Spleen (tissue), 11 donors: ENCODE results near the gene ITSN1. TPM values are rescaled to one million over a fixed set of nuclear protein-coding genes. Genes with fewer than 3 reads are reported as not detected.

Experiments used
- DNase-seq: peaks from one replicate; pipeline ENCODE4 v3.0.0-alpha.2; 2020
- H3K27ac ChIP-seq, 8 donors: fragments of 200-600 bp; sonication (generic) in 7 of 8; 1 replicate in 4 of 8; 2 replicates in 4 of 8; pipeline versions ENCODE4 v1.5.0 to v1.8.0; 2016 to 2021; ENCODE audit warnings: inconsistent platforms in 4 of 8, mild to moderate bottlenecking in 4 of 8, moderate library complexity in 1 of 8
- H3K27me3 ChIP-seq, 7 donors: fragments of 200-600 bp; sonication (generic) in 6 of 7; replicated peaks in 1 of 7; 1 replicate in 4 of 7; 2 replicates in 3 of 7; pipeline versions ENCODE4 v1.5.0 to v1.8.0; 2016 to 2021; ENCODE audit warnings: inconsistent platforms in 3 of 7, mild to moderate bottlenecking in 1 of 7
- H3K36me3 ChIP-seq, 6 donors: fragments of 200-600 bp; sonication (generic) in 5 of 6; 1 replicate in 4 of 6; 2 replicates in 2 of 6; pipeline versions ENCODE4 v1.5.0 to v1.8.0; 2016 to 2021; ENCODE audit warnings: inconsistent platforms in 2 of 6
- H3K4me1 ChIP-seq, 6 donors: fragments of 200-600 bp; sonication (generic) in 5 of 6; 1 replicate in 3 of 6; 2 replicates in 3 of 6; pipeline versions ENCODE4 v1.5.0 to v1.8.0; 2016 to 2021; ENCODE audit warnings: inconsistent platforms in 3 of 6
- H3K4me3 ChIP-seq, 8 donors: fragments of 200-600 bp; sonication (generic) in 7 of 8; 1 replicate in 4 of 8; 2 replicates in 4 of 8; pipeline versions ENCODE4 v1.5.0 to v1.8.0; 2016 to 2021; ENCODE audit warnings: inconsistent platforms in 4 of 8, mild to moderate bottlenecking in 4 of 8, moderate library complexity in 2 of 8
- H3K9me3 ChIP-seq, 8 donors: fragments of 200-600 bp; sonication (generic) in 7 of 8; 1 replicate in 4 of 8; 2 replicates in 4 of 8; pipeline versions ENCODE4 v1.5.0 to v1.8.0; 2016 to 2021; ENCODE audit warnings: inconsistent platforms in 4 of 8
- POLR2A ChIP-seq, 3 donors: fragments of 450-650 bp; IDR thresholded peaks; one replicate each; pipeline ENCODE4 v1.5.1; 2017; ENCODE audit warnings: antibody characterized with exemption in 3 of 3, mild to moderate bottlenecking in 1 of 3
- POLR2AphosphoS5 ChIP-seq, 3 donors: sonication (generic); formaldehyde crosslinking; IDR thresholded peaks; one replicate each; pipeline ENCODE4 v1.5.1; 2017; ENCODE audit warnings: antibody characterized with exemption in 3 of 3
- WGBS, 5 donors: extraction: QIAGEN DNeasy Blood & Tissue Kit in 3 of 5; methylation state at CpG; one replicate each; pipeline versions ENCODE4 v1.1.5 to v1.1.7; 2013 to 2018; 5-methylcytosine and 5-hydroxymethylcytosine counted together
- intact Hi-C: fragments of 100-400 bp; cut with DNase I; formaldehyde crosslinking; loops from one replicate; pipeline ENCODE4 v1.15.0; 2023; ENCODE audit warnings: low total_unique reads
- polyA plus RNA-seq, 3 donors: library from polyadenylated mRNA; stranded (reverse); fragments of 200-250 nt; gene quantifications; one replicate each; pipeline ENCODE4 v1.2.1, GENCODE V29; 2013
- total RNA-seq, 7 donors: library from RNA; depleted of rRNA in 3 of 7; stranded (reverse); fragments of >200 nt in 3 of 7; fragmentation: NEBNext Ultra II Directional in 4 of 7; extraction: Animal tissue kit (Norgen Biotek cat#: 25700) in 4 of 7; gene quantifications; one replicate each; pipeline versions ENCODE4 v1.1.0 to v1.2.1, GENCODE V29; 2016 to 2021
- TF ChIP-seq, protein P1 (sequence below), 11 experiments: fragments of 200-600 bp in 7 of 11; fragments of 450-650 bp in 4 of 11; sonication (generic) in 4 of 11; IDR thresholded peaks in 8 of 11; conservative IDR thresholded peaks in 3 of 11; 1 replicate in 7 of 11; 2 replicates in 4 of 11; pipeline versions ENCODE4 v1.4.0 to v1.8.0; 2016 to 2021; ENCODE audit warnings: antibody characterized with exemption in 11 of 11, inconsistent platforms in 4 of 11, mild to moderate bottlenecking in 1 of 11
- donor health status: healthy with polysubstance abuse.
- donor health status: DM: no; HTN: no; CAD: no; lungs with moderate emphysema.
- donor health status: DM: no; HTN: no; CAD: no.
- donor health status: Bipolar disorder and iron deficiency.
- donor health status: healthy.
- donor health status: DM: no; HTN: no; CAD: no.
- donor health status: DM: yes; HTN: yes; CAD: no.

ITSN1 gene
- total and polyA plus RNA-seq, 10 donors, result 4.1 to 89.0 (median 42.6) TPM

DNA sequence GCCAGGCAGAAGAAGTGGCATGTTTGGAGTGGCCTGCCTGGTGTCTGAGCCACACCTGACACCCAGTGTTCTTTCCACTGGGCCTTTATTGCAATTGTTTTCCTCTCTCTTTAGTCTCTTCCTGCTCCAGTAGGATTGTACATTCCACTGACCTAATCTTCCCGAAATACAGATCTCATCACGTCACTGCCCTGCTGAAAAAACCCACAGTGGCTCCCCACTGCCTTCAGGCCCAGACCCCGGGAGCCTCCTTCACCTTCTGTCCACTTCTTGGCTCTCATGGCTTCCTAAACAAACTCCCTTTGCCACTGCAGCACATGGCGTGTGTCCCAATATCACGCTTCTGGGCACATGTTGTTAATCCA is 298.6 kb downstream of the ITSN1 start:
- H3K27ac ChIP-seq, result no peak overlapping the region
- intact Hi-C loops, result no loop called here
- H3K27me3 ChIP-seq, result no peaks in the 10 kb centered on the region
- WGBS, 5 donors, result 81 to 89% (median 85%) methylated on average over 5 of the region's 5 CpGs
- DNase-seq, result no peak
- no peak overlapping the region for H3K4me3 ChIP-seq
- H3K36me3 ChIP-seq, result no peaks in the 10 kb centered on the region
- no peaks in the 10 kb centered on the region for H3K9me3 ChIP-seq
- TF ChIP-seq POLR2AphosphoS5 (IDR thresholded peaks at IDR 0.05) (no peak), POLR2A (IDR thresholded peaks at IDR 0.05) (no peak)
- TF ChIP-seq, protein P1, sequence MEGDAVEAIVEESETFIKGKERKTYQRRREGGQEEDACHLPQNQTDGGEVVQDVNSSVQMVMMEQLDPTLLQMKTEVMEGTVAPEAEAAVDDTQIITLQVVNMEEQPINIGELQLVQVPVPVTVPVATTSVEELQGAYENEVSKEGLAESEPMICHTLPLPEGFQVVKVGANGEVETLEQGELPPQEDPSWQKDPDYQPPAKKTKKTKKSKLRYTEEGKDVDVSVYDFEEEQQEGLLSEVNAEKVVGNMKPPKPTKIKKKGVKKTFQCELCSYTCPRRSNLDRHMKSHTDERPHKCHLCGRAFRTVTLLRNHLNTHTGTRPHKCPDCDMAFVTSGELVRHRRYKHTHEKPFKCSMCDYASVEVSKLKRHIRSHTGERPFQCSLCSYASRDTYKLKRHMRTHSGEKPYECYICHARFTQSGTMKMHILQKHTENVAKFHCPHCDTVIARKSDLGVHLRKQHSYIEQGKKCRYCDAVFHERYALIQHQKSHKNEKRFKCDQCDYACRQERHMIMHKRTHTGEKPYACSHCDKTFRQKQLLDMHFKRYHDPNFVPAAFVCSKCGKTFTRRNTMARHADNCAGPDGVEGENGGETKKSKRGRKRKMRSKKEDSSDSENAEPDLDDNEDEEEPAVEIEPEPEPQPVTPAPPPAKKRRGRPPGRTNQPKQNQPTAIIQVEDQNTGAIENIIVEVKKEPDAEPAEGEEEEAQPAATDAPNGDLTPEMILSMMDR (IDR thresholded peaks at IDR 0.05 in 8 of 11, conservative IDR thresholded peaks at IDR 0.05 in 3 of 11), result no peak
- H3K4me1 ChIP-seq, result peaks cover 0 to 32% (median 22%) of the 10 kb centered on the region in 6 donors

DNA sequence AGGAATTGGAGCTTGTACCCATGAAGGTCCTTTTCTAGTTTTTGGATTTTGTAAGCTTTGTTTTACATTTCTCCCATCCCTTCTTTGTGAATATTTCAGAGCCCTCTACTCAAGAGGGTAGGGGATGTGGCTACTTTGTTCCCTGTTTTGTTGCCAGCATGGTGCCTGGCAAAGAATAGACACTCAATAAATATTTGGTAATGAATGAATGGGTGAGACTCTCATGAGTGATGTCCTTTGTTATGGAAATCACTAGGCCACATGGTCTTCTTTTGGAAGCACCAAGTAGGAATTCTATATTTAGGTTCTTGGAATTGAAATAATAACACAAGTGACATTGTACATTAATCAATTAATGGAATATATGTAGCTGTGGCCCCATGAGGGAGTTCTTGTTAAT is 300.1 kb downstream of the ITSN1 start:
- intact Hi-C loops, result no loop called here
- Histone ChIP-seq H3K4me3 (no peak overlapping the region), H3K9me3 (no peaks in the 10 kb centered on the region), H3K27ac (no peak overlapping the region), H3K27me3 (no peaks in the 10 kb centered on the region), H3K4me1 (peaks cover 0 to 32% (median 17%) of the 10 kb centered on the region in 6 donors), H3K36me3 (no peaks in the 10 kb centered on the region)
- TF ChIP-seq, protein P1 (IDR thresholded peaks at IDR 0.05 in 8 of 11, conservative IDR thresholded peaks at IDR 0.05 in 3 of 11), result no peak
- no peak for TF ChIP-seq POLR2A (IDR thresholded peaks at IDR 0.05)
- no peak for TF ChIP-seq POLR2AphosphoS5 (IDR thresholded peaks at IDR 0.05)
- no peak for DNase-seq

DNA sequence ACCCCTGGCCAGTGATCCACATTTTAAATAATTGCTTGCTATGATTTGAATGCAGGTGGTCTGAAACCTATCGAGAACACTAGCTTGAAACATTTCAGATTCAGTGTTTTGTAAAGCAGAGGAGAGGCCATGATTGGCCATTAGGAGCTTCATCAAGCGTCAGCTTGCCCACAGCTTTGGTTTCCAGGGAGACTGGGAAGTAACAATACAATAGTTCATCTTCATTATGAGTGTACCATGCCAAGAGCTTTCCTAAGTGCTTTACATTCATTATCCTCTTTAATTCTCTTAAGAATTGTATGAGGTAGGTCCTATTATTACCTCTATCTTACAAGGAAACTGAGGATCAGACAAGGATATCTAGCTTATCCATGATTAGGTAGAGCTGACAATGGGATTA is 301.0 kb downstream of the ITSN1 start:
- no peak for DNase-seq
- H3K4me3 ChIP-seq, result no peak overlapping the region
- no peaks in the 10 kb centered on the region for H3K27me3 ChIP-seq
- 73 to 94% (median 92%) methylated on average over 2 of the region's 2 CpGs for WGBS, 5 donors
- peaks cover 0 to 32% (median 18%) of the 10 kb centered on the region in 6 donors for H3K4me1 ChIP-seq
- H3K9me3 ChIP-seq, result no peaks in the 10 kb centered on the region
- no peak overlapping the region for H3K27ac ChIP-seq
- TF ChIP-seq POLR2A (IDR thresholded peaks at IDR 0.05), result no peak
- TF ChIP-seq POLR2AphosphoS5 (IDR thresholded peaks at IDR 0.05), result no peak
- TF ChIP-seq, protein P1 (IDR thresholded peaks at IDR 0.05 in 8 of 11, conservative IDR thresholded peaks at IDR 0.05 in 3 of 11), result no peak
- intact Hi-C loops, result no loop called here
- no peaks in the 10 kb centered on the region for H3K36me3 ChIP-seq

DNA sequence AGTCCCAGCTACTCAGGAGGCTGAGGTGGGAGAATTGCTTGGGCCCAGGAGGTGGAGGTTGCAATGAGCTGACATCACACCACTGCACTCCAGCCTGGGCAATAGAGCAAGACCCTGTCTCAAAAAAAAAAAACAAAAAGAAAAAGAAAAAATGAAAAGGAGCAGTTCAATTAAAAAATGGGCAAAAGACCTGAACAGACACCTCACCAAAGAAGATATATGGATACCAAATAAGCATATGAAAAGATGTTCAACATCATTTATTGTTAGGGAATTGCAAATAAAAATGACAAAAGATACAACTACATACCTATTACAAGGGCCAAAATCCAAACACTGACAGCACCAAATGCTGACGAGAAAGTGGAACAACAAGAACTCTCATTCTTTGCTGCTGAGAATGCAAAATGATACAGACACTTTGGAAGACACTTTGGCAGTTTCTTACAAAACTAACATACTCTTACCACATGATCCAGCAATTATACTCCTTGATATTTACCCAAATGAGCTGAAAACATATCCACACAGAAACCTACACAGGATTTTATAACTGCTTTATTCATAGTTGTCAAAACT is 302.0 kb downstream of the ITSN1 start:
- H3K36me3 ChIP-seq, result no peaks in the 10 kb centered on the region
- no peak overlapping the region for H3K4me3 ChIP-seq
- peaks cover 8 to 36% (median 25%) of the 10 kb centered on the region in 6 donors for H3K4me1 ChIP-seq
- TF ChIP-seq POLR2A (IDR thresholded peaks at IDR 0.05) (no peak), POLR2AphosphoS5 (IDR thresholded peaks at IDR 0.05) (no peak)
- TF ChIP-seq, protein P1 (IDR thresholded peaks at IDR 0.05 in 8 of 11, conservative IDR thresholded peaks at IDR 0.05 in 3 of 11), result no peak
- DNase-seq, result no peak
- intact Hi-C loops, result no loop called here
- WGBS, 5 donors, result 84 to 100% (median 95%) methylated on average over 1 of the region's 1 CpG
- no peaks in the 10 kb centered on the region for H3K27me3 ChIP-seq
- no peaks in the 10 kb centered on the region for H3K9me3 ChIP-seq
- H3K27ac ChIP-seq, result no peak overlapping the region
